ENCODE measurements around the gene ZFPM1.

ZFPM1 gene

DNA sequence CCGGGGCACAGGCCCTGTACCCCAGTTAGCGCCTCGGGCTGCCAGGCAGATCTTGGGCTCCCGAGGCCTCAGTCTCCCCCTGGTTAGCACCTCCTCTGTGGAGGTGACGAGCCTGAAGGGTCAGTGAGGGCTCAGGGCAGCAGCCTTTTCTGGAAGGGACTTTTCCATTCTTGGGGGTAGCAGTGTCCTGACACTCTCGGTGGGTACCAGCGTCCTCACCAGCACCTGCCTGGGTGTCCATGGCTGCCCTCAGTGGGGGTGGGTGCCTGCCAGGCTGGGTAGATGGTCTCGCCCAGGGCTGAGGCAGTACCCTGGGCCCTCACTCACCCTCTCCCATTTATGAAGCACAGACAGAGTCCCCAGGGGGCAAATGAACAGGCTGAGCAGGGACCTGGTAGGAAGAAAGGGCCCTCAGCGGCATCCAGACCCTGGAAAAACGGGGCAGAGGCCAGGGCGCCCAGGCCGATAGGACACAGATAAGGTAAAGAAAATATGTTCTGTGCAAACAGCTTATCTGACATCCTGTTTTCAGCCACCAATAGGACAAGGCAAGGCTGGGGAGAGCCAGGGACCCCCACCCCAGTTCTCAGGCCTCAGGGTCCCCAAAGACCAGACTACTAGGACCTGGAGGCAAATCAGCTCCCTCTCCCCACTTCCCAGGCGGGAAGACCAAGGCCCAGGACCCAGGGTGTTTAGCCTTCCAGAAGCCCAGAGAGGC is 50.9 kb downstream of the ZFPM1 start:
- Mint-ChIP-seq H3K9me3 (no peaks in the 10 kb centered on the region), H3K27ac (no peak overlapping the region), H3K27me3 (no peaks in the 10 kb centered on the region), H3K4me1 (no peaks in the 10 kb centered on the region), H3K4me3 (no peak overlapping the region), H3K36me3 (no peaks in the 10 kb centered on the region)
- no peak for DNase-seq
- CTCF ChIA-PET, result interaction anchor here (0.6 kb wide), 1 partner anchor 94 kb away, joined by 3 read pairs; no protein-coding TSS in a partner anchor

DNA sequence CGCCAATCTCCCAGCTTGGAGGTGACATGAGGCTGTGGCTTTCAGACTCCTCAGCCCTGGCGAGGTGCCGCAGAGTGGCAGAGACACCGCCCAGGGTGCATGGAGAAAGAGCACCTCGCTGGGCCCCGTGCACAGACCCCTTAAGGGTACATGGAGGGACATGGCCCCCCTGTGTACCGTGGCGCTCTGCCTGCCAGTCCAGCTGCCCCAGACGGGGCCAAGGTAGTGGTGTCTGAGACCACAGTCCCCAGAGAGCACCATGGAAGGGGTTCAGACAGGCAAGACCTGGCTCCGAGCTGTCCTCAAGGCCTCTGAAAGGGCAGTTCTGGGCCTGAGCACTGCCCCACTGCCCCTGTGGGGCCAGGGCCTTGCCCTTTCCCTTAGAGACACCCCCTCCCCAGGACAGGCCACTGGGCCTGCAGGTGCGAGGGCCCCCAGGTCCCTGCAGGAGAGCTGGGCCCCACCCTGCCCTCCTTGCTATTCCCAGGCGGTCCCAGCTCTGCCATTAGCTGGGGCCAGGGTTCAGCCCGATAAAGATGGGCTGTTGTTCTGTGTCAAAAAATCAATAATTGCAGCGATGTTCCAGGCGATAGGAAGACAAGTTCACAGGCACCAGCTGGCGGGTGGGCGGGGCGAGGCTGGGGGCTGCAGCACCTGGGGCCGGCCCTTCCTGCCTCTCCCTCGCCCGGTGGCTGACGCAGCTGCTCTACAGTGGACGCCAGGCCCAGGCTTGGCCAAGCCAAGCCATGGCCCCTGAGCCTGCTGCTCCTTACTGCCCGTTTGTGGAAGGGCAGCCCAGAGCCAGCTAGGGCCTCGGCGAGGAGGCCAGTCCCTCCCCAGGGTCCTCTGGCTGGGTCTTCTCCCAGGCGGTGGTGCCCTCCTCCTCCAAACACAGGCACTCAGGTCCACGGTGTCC is 51.7 kb downstream of the ZFPM1 start:
- H3K36me3 Mint-ChIP-seq, result no peaks in the 10 kb centered on the region
- CTCF ChIA-PET, result interaction anchor here (0.6 kb wide), 1 partner anchor 93 kb away, joined by 3 read pairs; no protein-coding TSS in a partner anchor
- no peak overlapping the region for H3K4me3 Mint-ChIP-seq
- no peak for DNase-seq
- H3K27ac Mint-ChIP-seq, result no peak overlapping the region
- no peaks in the 10 kb centered on the region for H3K4me1 Mint-ChIP-seq
- no peaks in the 10 kb centered on the region for H3K9me3 Mint-ChIP-seq
- H3K27me3 Mint-ChIP-seq, result no peaks in the 10 kb centered on the region

DNA sequence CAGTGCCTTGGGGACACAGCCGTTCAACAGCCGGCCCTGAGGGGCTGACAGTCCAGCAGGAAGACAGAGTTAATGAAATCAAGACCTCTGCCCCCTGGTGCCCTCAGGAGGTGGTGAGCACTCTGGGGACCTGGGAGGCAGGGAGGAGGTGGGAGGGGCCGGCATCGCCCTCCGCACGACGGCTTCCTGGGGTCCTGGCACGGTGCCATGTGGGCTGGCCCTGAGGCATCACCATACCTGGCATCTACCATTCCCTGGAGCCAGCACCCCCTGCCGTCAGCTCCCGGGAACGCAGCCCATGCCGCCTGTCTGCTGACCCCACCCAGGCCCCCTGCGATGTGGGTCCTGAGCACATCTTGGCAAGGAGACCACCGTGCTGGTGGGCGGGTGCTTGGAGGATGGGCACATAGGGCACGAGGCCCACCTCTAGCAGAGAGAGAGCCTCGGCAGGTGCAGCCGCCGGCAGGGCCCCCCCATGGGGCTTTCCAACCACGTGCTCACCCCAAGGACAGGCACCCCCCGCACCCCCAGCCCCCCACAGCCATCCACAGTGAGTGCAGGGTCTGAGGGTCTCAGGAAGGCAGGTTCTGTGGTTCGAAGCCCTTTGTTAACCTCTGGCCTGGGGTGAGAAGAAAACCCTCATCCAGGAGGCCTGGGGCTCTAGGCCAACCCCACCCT is 52.5 kb downstream of the ZFPM1 start:
- CTCF ChIA-PET, result no interaction called here
- Mint-ChIP-seq H3K4me3 (no peak overlapping the region), H3K9me3 (no peaks in the 10 kb centered on the region), H3K4me1 (no peaks in the 10 kb centered on the region), H3K36me3 (no peaks in the 10 kb centered on the region), H3K27me3 (no peaks in the 10 kb centered on the region), H3K27ac (no peak overlapping the region)
- DNase-seq, result peak; percentile 73

DNA sequence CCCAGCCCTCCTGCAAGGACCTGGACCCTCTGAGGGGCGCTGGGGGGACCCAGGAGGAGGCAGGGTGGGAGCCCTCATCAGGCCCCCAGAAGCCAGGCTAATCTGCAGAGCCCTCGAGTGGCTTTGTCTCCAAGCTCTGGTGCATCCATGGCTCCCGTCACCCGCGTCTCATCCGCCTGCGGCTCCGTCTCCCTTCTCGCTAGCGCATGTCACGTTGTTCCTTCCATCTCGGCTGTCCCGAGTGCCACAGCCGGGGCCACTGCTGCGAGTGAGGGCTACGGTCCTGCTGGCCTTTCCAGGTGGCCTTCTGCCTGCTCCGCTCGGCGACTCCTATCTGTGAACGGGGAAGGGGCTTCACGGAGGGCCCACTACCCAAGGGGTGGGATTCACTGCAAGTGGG is 53.6 kb downstream of the ZFPM1 start:
- Mint-ChIP-seq H3K27me3 (no peaks in the 10 kb centered on the region), H3K4me3 (no peak overlapping the region), H3K4me1 (no peaks in the 10 kb centered on the region), H3K27ac (no peak overlapping the region), H3K36me3 (no peaks in the 10 kb centered on the region), H3K9me3 (no peaks in the 10 kb centered on the region)
- DNase-seq, result no peak
- CTCF ChIA-PET, result no interaction called here

DNA sequence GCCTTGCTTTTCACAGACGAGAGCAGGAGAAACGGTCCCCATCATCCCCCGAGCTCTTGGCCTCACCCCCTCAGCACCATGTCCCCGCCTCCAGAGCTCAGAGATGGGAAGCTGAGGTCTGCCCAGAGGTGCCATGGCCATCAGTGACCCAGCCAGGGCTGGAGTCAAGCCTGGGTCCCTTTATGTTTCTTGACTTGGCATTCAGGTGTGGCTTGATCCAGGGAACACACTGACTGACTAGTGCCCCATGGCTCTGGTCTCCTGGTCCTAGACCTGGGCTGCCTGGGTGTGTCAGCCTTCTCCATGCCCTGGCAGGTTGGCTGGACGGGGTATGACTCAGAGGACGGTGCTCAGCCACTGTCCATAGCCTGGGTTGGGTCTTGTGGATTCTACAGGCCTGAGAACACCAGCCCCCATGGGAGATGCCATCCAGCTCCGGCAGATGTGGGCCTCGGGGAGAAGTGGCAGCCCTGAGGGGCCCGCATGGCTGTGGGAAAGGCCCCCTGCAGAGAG is 54.2 kb downstream of the ZFPM1 start:
- DNase-seq, result no peak
- H3K9me3 Mint-ChIP-seq, result no peaks in the 10 kb centered on the region
- no peak overlapping the region for H3K4me3 Mint-ChIP-seq
- H3K4me1 Mint-ChIP-seq, result no peaks in the 10 kb centered on the region
- CTCF ChIA-PET, result no interaction called here
- H3K36me3 Mint-ChIP-seq, result no peaks in the 10 kb centered on the region
- no peaks in the 10 kb centered on the region for H3K27me3 Mint-ChIP-seq
- no peak overlapping the region for H3K27ac Mint-ChIP-seq

DNA sequence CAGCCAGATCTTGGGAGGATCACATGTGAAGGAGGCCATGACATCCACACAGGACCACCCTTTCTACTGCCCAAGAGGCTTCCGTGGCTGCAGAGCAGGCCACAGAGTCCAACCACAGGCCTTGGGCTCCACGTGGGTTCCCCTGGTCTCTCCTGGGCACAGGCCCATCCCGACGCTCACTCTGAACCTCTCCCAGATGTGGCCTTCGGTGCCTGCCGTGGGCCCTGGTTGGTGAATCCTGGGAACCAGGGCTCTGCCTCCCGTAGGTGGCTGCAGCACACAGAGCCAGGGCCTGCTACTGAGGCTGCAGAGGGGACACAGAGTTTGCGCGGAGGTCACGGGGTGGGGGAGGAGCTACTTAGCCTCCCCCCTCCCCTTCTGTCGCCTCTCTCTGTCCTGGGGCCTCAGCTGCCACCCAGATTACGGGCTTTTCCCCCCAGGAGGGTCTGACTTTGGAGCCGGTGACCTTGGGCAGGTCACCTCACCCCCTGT is 55.3 kb downstream of the ZFPM1 start:
- CTCF ChIA-PET, result no interaction called here
- H3K36me3 Mint-ChIP-seq, result no peaks in the 10 kb centered on the region
- no peaks in the 10 kb centered on the region for H3K4me1 Mint-ChIP-seq
- no peak for DNase-seq
- no peak overlapping the region for H3K4me3 Mint-ChIP-seq
- no peaks in the 10 kb centered on the region for H3K9me3 Mint-ChIP-seq
- H3K27me3 Mint-ChIP-seq, result no peaks in the 10 kb centered on the region
- no peak overlapping the region for H3K27ac Mint-ChIP-seq

DNA sequence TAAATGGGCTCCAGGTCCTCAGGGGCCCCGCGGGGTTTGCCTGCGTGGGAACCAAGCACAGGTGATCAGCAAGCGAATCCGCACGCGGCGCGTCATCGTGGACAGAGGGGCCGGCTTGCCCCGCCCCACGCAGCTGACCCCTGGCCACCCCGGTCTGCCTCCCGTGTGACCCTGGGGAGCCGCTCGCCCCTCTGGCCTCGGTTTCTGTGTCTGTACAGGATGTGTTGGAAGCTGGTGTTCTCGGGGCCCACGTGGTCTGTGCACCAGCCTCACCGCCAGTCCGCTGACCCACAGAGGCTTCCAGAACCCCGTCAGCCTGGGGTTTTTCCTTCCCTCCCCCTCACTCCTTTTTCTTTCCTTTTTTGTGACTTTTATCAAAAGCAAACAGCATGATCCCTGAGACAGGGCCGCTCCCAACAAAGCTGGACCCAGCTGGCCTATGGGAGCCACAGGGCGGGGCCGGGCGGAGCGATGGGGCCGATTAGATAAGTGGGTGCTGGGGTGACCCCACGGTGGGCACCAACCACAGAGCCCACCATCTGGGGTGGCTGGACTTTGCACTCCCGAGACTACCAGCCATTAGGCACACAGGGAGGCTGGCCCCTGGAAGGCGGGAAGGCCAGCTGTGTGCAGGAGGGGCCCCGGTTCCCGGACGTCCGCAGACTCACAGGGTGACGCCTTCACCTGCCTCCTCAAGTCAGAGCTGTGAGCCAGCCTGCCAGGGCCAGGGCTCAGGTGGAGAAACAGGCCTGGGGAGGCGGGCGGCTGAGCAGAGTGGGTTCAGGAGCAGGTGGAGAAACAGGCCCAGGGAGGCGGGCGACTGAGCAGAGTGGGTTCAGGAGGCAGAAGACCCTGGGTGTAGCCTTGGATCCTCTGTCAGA is 56.0 kb downstream of the ZFPM1 start:
- H3K36me3 Mint-ChIP-seq, result no peaks in the 10 kb centered on the region
- H3K27me3 Mint-ChIP-seq, result no peaks in the 10 kb centered on the region
- no peak for DNase-seq
- CTCF ChIA-PET, result no interaction called here
- H3K9me3 Mint-ChIP-seq, result no peaks in the 10 kb centered on the region
- no peak overlapping the region for H3K4me3 Mint-ChIP-seq
- H3K27ac Mint-ChIP-seq, result no peak overlapping the region
- no peaks in the 10 kb centered on the region for H3K4me1 Mint-ChIP-seq

DNA sequence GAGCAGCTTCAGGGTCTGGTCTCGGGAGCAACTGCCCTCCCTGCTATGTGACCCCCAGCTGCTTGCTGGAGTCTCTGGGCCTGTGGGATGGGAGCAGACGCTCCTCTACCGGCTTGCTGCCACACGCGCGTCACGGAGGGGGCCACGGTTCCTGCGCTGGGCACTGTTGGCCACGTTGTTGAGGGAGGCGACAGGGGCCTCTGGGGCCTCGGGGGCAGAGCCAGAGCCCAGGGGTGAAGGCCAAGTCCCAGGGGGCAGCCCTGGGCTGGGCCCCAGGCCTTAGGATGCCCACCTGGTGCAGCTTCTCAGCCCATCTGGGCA is 56.6 kb downstream of the ZFPM1 start:
- no peaks in the 10 kb centered on the region for H3K4me1 Mint-ChIP-seq
- CTCF ChIA-PET, result no interaction called here
- no peak overlapping the region for H3K27ac Mint-ChIP-seq
- no peaks in the 10 kb centered on the region for H3K27me3 Mint-ChIP-seq
- no peaks in the 10 kb centered on the region for H3K36me3 Mint-ChIP-seq
- no peak overlapping the region for H3K4me3 Mint-ChIP-seq
- DNase-seq, result no peak
- no peaks in the 10 kb centered on the region for H3K9me3 Mint-ChIP-seq

DNA sequence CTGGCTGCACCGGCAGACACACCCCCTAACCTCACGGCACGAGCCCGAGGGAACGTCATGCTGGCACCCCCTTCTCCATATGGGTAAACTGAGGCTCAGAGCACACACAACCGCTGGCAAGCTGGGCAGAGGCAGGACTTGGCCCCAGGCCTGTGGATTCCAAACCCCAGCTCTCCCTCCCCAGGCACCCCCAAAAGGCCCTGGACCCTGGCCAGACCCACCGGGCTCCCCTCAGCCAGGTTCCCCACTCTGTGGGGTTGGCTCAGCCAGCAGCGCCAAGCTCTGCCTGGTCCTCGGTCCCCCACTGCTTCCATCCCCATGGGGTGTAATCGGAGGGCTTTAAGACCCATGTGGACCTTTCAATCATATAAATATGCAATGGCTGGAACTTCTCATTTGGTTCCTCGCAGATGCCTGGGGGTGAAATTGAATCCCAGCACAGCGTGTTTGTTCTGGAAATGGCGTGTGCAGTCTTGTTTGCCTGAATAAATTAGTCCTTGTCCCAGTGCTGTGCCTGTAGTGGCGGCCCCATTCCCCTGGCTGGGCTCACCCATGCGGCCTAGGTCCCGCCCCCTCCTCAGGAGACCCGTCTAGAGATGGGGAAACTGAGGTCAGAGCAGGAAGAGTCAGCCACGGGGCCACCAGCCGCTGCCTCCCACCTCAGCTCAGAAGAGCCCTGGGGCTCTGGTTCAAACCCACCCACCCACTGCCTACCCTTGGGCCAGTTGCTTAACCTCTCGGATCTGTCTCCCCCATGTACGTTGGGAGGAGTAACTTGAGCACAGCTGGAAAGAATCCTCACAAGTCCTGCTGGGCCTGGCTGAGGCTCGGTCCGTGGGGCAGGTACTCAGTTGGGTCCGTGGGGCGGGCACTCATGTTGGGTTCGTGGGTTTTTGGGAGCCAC is 57.3 kb downstream of the ZFPM1 start:
- no peaks in the 10 kb centered on the region for H3K27me3 Mint-ChIP-seq
- H3K27ac Mint-ChIP-seq, result no peak overlapping the region
- H3K4me1 Mint-ChIP-seq, result no peaks in the 10 kb centered on the region
- no peaks in the 10 kb centered on the region for H3K36me3 Mint-ChIP-seq
- no peak overlapping the region for H3K4me3 Mint-ChIP-seq
- CTCF ChIA-PET, result no interaction called here
- H3K9me3 Mint-ChIP-seq, result no peaks in the 10 kb centered on the region
- DNase-seq, result no peak

DNA sequence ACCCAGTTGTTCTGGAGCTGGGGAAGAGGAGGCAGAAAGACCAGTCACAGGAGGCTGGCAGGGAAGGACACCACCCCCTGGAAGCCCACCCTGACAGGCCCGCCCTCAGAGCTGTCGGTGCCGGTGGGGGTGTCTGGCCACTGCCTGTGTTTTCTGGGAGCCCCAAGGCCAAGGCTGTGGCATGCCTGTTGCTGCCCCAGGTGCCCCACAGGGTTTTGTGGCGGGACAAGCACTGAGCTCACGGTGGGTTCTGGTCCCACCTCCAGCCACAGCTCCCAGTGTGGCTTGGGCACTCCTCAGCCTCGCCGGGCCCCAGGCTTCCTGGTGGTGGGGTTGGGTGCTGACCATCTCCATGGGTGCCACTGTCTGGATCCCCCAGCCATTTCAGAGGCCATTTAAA is 58.0 kb downstream of the ZFPM1 start:
- no peaks in the 10 kb centered on the region for H3K4me1 Mint-ChIP-seq
- H3K36me3 Mint-ChIP-seq, result no peaks in the 10 kb centered on the region
- H3K27ac Mint-ChIP-seq, result no peak overlapping the region
- H3K9me3 Mint-ChIP-seq, result no peaks in the 10 kb centered on the region
- CTCF ChIA-PET, result no interaction called here
- no peak for DNase-seq
- H3K4me3 Mint-ChIP-seq, result no peak overlapping the region
- no peaks in the 10 kb centered on the region for H3K27me3 Mint-ChIP-seq

DNA sequence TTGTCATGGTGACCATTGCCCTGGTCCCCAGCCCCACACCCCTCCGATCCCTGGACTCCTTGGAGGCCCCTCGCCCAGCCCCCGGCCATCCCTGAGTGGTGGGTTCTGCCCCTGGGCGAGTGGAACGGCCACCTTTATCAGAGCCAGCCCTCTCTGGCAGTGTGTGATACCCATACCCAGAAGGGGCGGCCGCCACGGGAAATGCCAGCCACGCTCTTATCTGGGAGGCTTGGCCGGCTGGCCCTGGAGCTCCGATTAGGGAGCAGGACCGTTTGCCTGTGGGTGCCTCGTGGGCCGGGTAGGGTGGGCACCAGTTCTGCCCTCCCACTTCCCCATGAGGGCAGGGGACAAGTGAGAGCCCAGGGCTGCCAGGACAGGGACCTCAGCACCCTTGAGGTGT is 58.8 kb downstream of the ZFPM1 start:
- DNase-seq, result no peak
- CTCF ChIA-PET, result no interaction called here
- Mint-ChIP-seq H3K4me1 (no peaks in the 10 kb centered on the region), H3K9me3 (no peaks in the 10 kb centered on the region), H3K4me3 (no peak overlapping the region), H3K27ac (no peak overlapping the region), H3K36me3 (peaks cover 2% of the 10 kb centered on the region), H3K27me3 (no peaks in the 10 kb centered on the region)

DNA sequence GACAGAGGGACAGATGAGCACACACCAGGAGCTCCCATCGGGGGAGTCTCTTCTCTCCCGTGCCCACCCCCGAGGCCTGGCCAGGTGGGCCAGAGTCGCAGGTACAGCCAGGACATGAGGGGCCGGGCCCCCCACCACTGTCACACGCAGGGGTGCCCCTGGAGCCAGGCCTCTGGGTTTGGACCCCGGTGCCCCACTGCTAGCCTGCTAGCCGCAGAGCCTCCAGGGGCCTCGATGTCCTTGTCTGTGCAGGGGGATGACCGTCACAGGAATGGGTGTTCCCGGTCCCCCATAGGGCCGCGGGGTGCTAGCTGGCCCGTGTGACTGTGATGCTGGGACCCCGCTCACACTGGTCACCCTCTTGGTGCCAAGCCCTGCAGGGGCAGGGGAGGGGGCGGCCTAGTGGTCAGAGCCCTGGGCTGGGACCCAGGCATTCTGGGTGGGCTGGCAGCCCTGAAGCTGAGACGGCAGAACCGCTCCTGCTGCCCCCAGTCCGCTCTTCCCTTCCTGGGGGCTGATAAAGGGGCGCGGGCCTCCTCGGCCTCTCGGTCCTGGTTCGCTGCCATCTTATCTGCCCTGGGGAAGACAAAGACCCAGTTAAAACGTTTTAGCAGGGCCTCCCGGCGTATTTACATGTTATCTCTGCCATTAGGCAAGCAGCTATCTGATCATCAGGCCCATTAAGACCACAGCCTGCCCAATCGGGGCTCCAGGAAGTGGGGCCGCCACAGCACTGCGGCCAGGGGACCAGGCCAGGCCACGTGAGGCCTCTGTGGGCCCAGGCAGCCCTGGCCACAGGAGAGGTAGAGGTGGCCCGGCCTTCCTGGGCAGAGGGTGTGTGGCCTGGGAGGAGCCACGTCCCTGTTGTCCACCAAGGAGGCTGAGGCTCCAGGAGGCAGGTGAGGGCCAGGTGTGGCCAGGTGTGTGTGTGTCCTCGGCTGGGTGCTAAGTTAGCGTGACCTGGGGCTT is 59.9 kb downstream of the ZFPM1 start:
- no peak overlapping the region for H3K27ac Mint-ChIP-seq
- H3K36me3 Mint-ChIP-seq, result peaks cover 2% of the 10 kb centered on the region
- H3K4me3 Mint-ChIP-seq, result no peak overlapping the region
- CTCF ChIA-PET, result no interaction called here
- H3K9me3 Mint-ChIP-seq, result peaks cover 3% of the 10 kb centered on the region
- DNase-seq, result no peak
- no peaks in the 10 kb centered on the region for H3K4me1 Mint-ChIP-seq
- H3K27me3 Mint-ChIP-seq, result no peaks in the 10 kb centered on the region
